Type B pancreatic cell (in vitro differentiated cells): ENCODE results near the gene LTBP1. TPM values are rescaled to one million over a fixed set of nuclear protein-coding genes. Genes with fewer than 3 reads are reported as not detected.
"Not testable (repeated sequence)": the region's sequence is repeated elsewhere in the genome, so short reads cannot be mapped to it uniquely, and the experiment has no call there.

Experiments
- DNase-seq: peaks from one replicate; pipeline ENCODE4 v3.0.0; 2021; ENCODE audit warnings: mixed read lengths; ENCODE audit not compliant: unreplicated experiment; ENCODE audit errors: extremely low spot score
- H3K27ac Mint-ChIP-seq: 2 replicates; pipeline ENCODE4 v1.8.0; 2021; ENCODE audit warnings: mild to moderate bottlenecking, mixed read lengths
- H3K27me3 Mint-ChIP-seq: 2 replicates; pipeline ENCODE4 v1.8.0; 2021; ENCODE audit warnings: mixed read lengths
- H3K36me3 Mint-ChIP-seq: 2 replicates; pipeline ENCODE4 v1.8.0; 2021; ENCODE audit warnings: mixed read lengths
- H3K4me1 Mint-ChIP-seq: one replicate; pipeline ENCODE4 v1.8.0; 2021; ENCODE audit warnings: mixed read lengths; ENCODE audit not compliant: unreplicated experiment
- H3K4me3 Mint-ChIP-seq: 2 replicates; pipeline ENCODE4 v1.8.0; 2021; ENCODE audit warnings: mild to moderate bottlenecking, mixed read lengths
- H3K9me3 Mint-ChIP-seq: 2 replicates; pipeline ENCODE4 v1.8.0; 2021; ENCODE audit warnings: mixed read lengths
- CTCF ChIP-seq: fragments of 200-600 bp; sonication (generic); conservative IDR thresholded peaks from 2 replicates; pipeline ENCODE4 v1.5.0; 2021; ENCODE audit warnings: antibody characterized with exemption, mild to moderate bottlenecking
- total RNA-seq: library from RNA; stranded (reverse); gene quantifications from 2 replicates; pipeline ENCODE4 v1.2.1, GENCODE V29; 2021; ENCODE audit warnings: low replicate concordance

LTBP1 gene
- total RNA-seq, 1 donor from 2014 or later: 53.3 TPM

- no peak overlapping the region for H3K27ac Mint-ChIP-seq
- H3K27me3 Mint-ChIP-seq: no peaks in the 10 kb centered on the region
- H3K4me3 Mint-ChIP-seq: no peak overlapping the region
- H3K36me3 Mint-ChIP-seq: no peaks in the 10 kb centered on the region
- peaks cover 15% of the 10 kb centered on the region for H3K4me1 Mint-ChIP-seq
- H3K9me3 Mint-ChIP-seq: peaks cover 7% of the 10 kb centered on the region
- TF ChIP-seq CTCF: no peak
- no peak for DNase-seq
Measured at GRCh38 chr2:33167622-33168245, 221.0 kb downstream of the LTBP1 start.

DNA sequence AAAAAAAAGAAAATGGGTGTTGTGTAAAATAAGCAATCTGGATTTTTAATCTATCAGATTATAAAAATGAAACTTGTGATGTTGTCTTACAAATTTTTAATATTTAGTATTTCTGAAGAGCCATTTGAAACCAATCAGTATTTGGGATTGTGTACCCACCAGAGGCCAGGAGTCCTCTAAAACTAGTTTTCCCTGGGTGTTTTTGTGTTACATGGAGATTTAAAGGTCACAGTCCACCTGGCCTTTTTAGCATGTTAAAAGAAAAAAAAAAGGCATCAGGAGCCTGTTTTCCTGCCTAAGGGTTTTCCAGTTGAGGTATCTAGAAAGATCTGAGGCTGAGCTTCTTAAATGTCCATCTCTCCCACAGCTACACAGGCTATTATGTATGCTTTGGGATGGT, 221.7 kb downstream of the LTBP1 start:
- H3K4me1 Mint-ChIP-seq: peaks cover 15% of the 10 kb centered on the region
- no peak overlapping the region for H3K27ac Mint-ChIP-seq

GRCh38 chr2:33168922-33169321, 222.2 kb downstream of the LTBP1 start:
- H3K27ac Mint-ChIP-seq: no peak overlapping the region
- no peak for DNase-seq
- no peak for TF ChIP-seq CTCF
- peaks cover 7% of the 10 kb centered on the region for H3K9me3 Mint-ChIP-seq
- no peaks in the 10 kb centered on the region for H3K36me3 Mint-ChIP-seq
- H3K27me3 Mint-ChIP-seq: no peaks in the 10 kb centered on the region
- peaks cover 15% of the 10 kb centered on the region for H3K4me1 Mint-ChIP-seq
- H3K4me3 Mint-ChIP-seq: no peak overlapping the region

More for the DNA sequence above, 221.7 kb downstream of the LTBP1 start:
- DNase-seq: no peak
- no peak for TF ChIP-seq CTCF
- Mint-ChIP-seq H3K36me3 (no peaks in the 10 kb centered on the region), H3K9me3 (peaks cover 7% of the 10 kb centered on the region), H3K4me3 (no peak overlapping the region), H3K27me3 (no peaks in the 10 kb centered on the region)

DNA sequence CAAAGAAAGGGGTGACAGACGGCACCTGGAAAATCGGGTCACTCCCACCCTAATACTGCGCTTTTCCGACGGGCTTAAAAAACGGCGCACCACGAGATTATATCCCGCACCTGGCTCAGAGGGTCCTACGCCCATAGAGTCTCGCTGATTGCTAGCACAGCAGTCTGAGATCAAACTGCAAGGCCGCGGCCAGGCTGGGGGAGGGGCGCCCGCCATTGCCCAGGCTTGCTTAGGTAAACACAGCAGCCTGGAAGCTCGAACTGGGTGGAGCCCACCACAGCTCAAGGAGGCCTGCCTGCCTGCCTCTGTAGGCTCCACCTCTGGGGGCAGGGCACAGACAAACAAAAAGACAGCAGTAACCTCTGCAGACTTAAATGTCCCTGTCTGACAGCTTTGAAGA, 223.5 kb downstream of the LTBP1 start:
- not testable (repeated sequence) for DNase-seq, H3K36me3 Mint-ChIP-seq, H3K27ac Mint-ChIP-seq, H3K4me3 Mint-ChIP-seq, H3K27me3 Mint-ChIP-seq, H3K9me3 Mint-ChIP-seq
- peaks cover 12% of the 10 kb centered on the region for H3K4me1 Mint-ChIP-seq

- DNase-seq: no peak
Measured at GRCh38 chr2:33177627-33178026, 230.9 kb downstream of the LTBP1 start.

GRCh38 chr2:33178209-33178608, 231.5 kb downstream of the LTBP1 start:
- TF ChIP-seq CTCF: no peak
- Mint-ChIP-seq H3K27ac (no peak overlapping the region), H3K4me3 (no peak overlapping the region), H3K9me3 (no peaks in the 10 kb centered on the region), H3K36me3 (peaks cover 4% of the 10 kb centered on the region), H3K4me1 (no peaks in the 10 kb centered on the region), H3K27me3 (no peaks in the 10 kb centered on the region)
- no peak for DNase-seq

More at GRCh38 chr2:33177627-33178026, 230.9 kb downstream of the LTBP1 start:
- Mint-ChIP-seq H3K4me1 (no peaks in the 10 kb centered on the region), H3K27ac (no peak overlapping the region), H3K27me3 (no peaks in the 10 kb centered on the region), H3K9me3 (no peaks in the 10 kb centered on the region), H3K4me3 (no peak overlapping the region), H3K36me3 (peaks cover 4% of the 10 kb centered on the region)
- TF ChIP-seq CTCF: no peak
